Thyroid gland (tissue), 4 donors: Measurements from ENCODE around the gene COG6. TPM values are rescaled to one million over a fixed set of nuclear protein-coding genes. Genes with fewer than 3 reads are reported as not detected.

Source experiments
- DNase-seq, 2 donors: peaks; one replicate each; pipeline ENCODE4 v3.0.0-alpha.2; 2019
- H3K27ac ChIP-seq, 3 donors: fragments of 200-600 bp; sonication (generic); 1 replicate in 2 of 3; 2 replicates in 1 of 3; pipeline ENCODE4 v1.5.1; 2016 to 2019; ENCODE audit warnings: mild to moderate bottlenecking in 1 of 3, moderate library complexity in 1 of 3
- H3K27me3 ChIP-seq: fragments of 200-600 bp; sonication (generic); one replicate; pipeline ENCODE4 v1.5.1; 2019
- H3K36me3 ChIP-seq, 2 donors: fragments of 200-600 bp; sonication (generic); one replicate each; pipeline ENCODE4 v1.5.1; 2016 to 2019
- H3K4me1 ChIP-seq, 2 donors: fragments of 200-600 bp; sonication (generic); one replicate each; pipeline ENCODE4 v1.5.1; 2017 to 2019
- H3K4me3 ChIP-seq, 3 donors: fragments of 200-600 bp; sonication (generic); replicated peaks in 1 of 3; 1 replicate in 2 of 3; 2 replicates in 1 of 3; pipeline ENCODE4 v1.5.1; 2016; ENCODE audit warnings: mild to moderate bottlenecking in 1 of 3
- H3K9me3 ChIP-seq: fragments of 200-600 bp; sonication (generic); one replicate; pipeline ENCODE4 v1.5.1; 2017
- POLR2A ChIP-seq, 2 donors: fragments of 450-650 bp; IDR thresholded peaks; one replicate each; pipeline ENCODE4 v1.6.1; 2017; ENCODE audit warnings: antibody characterized with exemption in 2 of 2, mild to moderate bottlenecking in 2 of 2, moderate library complexity in 1 of 2
- WGBS, 2 donors: methylation state at CpG; one replicate each; pipeline ENCODE4 v1.1.5; 2017; 5-methylcytosine and 5-hydroxymethylcytosine counted together
- intact Hi-C: fragments of 100-400 bp; cut with DNase I; formaldehyde crosslinking; loops from one replicate; pipeline ENCODE4 v1.15.1; 2023
- total RNA-seq, 4 donors: library from RNA; depleted of rRNA; stranded (reverse); fragments of >200 nt; gene quantifications; one replicate each; pipeline ENCODE4 v1.2.3, GENCODE V29; 2016
- TF ChIP-seq, protein P1 (sequence below), 6 experiments: fragments of 200-600 bp in 3 of 6; fragments of 450-650 bp in 3 of 6; sonication (generic) in 3 of 6; IDR thresholded peaks; one replicate each; pipeline ENCODE4 v1.5.1; 2016 to 2019; ENCODE audit warnings: antibody characterized with exemption in 6 of 6, mild to moderate bottlenecking in 2 of 6, inconsistent platforms in 1 of 6, moderate library complexity in 1 of 6

COG6 gene
- total RNA-seq, 4 donors from 2014 or later = 29.0 to 77.3 (median 38.4) TPM

DNA sequence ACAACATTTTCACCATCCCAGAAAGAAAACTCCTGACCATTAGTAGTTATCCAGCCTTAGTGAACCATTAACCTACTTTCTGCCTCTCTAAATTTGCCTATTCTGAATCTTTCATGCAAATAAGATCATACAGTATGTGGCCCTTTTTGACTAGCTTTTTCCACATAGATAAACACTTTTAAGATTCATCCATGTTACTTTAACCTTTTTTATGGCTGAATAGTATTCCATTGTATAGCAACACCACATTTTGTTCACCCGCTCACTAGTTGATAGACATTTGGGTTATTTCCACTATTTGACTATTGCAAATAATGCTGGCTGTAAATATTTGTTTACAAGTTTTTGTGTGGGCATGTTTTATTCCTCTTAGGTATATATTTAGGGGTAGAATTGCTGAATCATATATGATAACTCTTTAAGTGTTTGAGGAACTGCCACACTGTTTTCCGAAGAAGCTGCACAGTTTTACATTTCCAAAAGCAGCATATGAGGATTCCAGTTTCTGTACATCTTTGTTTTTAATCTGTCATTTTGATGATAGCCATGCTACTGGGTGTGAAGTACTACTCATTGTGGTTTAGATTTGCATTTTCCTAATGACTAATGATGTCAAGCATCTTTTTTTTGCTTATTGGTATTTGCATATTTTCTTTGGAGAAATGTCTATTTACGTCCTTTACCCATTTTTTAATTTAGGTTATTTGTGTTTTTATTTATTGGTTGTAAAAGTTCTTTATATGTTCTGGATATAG lies 17.1 kb downstream of the COG6 start:
- Histone ChIP-seq H3K27ac (no peak overlapping the region), H3K36me3 (no peaks in the 10 kb centered on the region), H3K27me3 (no peaks in the 10 kb centered on the region), H3K9me3 (no peaks in the 10 kb centered on the region), H3K4me1 (no peaks in the 10 kb centered on the region), H3K4me3 (no peak overlapping the region)
- TF ChIP-seq POLR2A (IDR thresholded peaks at IDR 0.05) = no peak
- TF ChIP-seq, protein P1, sequence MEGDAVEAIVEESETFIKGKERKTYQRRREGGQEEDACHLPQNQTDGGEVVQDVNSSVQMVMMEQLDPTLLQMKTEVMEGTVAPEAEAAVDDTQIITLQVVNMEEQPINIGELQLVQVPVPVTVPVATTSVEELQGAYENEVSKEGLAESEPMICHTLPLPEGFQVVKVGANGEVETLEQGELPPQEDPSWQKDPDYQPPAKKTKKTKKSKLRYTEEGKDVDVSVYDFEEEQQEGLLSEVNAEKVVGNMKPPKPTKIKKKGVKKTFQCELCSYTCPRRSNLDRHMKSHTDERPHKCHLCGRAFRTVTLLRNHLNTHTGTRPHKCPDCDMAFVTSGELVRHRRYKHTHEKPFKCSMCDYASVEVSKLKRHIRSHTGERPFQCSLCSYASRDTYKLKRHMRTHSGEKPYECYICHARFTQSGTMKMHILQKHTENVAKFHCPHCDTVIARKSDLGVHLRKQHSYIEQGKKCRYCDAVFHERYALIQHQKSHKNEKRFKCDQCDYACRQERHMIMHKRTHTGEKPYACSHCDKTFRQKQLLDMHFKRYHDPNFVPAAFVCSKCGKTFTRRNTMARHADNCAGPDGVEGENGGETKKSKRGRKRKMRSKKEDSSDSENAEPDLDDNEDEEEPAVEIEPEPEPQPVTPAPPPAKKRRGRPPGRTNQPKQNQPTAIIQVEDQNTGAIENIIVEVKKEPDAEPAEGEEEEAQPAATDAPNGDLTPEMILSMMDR (IDR thresholded peaks at IDR 0.05) = no peak
- intact Hi-C loops = no loop called here
- DNase-seq = no peak
- 96 to 99% methylated on average over 3 of the region's 3 CpGs for WGBS, 2 donors

DNA sequence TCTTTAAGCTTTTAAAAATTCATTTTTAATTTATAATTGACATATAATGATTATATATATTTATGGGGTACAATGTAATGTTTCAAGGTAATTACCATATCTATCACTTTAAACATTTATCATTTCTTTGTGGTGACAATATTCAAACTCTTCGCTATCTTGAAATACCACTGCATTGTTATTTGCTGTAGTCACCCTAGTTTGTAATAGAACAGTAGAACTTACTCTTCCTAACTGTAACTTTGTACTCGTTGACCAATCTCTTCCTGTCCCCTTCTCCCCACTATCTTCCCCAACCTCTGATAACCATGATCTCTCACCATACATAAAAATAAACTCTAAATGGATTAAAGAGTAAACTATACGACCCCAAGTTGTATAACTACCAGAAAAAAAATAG lies 20.4 kb downstream of the COG6 start:
- H3K4me3 ChIP-seq = no peak overlapping the region
- no peaks in the 10 kb centered on the region for H3K27me3 ChIP-seq
- H3K9me3 ChIP-seq = no peaks in the 10 kb centered on the region
- DNase-seq = no peak
- no peak for TF ChIP-seq POLR2A (IDR thresholded peaks at IDR 0.05)
- TF ChIP-seq, protein P1 (IDR thresholded peaks at IDR 0.05) = no peak
- H3K4me1 ChIP-seq = no peaks in the 10 kb centered on the region
- intact Hi-C loops = no loop called here
- no peak overlapping the region for H3K27ac ChIP-seq
- 76 to 80% methylated on average over 3 of the region's 3 CpGs for WGBS, 2 donors
- peaks cover 6 to 7% of the 10 kb centered on the region in 2 donors for H3K36me3 ChIP-seq

- H3K36me3 ChIP-seq = peaks cover 6 to 7% of the 10 kb centered on the region in 2 donors
- 98 to 99% methylated on average over 1 of the region's 1 CpG for WGBS, 2 donors
- no peaks in the 10 kb centered on the region for H3K27me3 ChIP-seq
- no peaks in the 10 kb centered on the region for H3K4me1 ChIP-seq
- no peak overlapping the region for H3K4me3 ChIP-seq
- intact Hi-C loops = no loop called here
- DNase-seq = peak in 1 of 2 donors; percentile 9
- TF ChIP-seq, protein P1 (IDR thresholded peaks at IDR 0.05) = peak in 3 of 6 experiments; percentile 45 to 47 (median 46)
- no peak for TF ChIP-seq POLR2A (IDR thresholded peaks at IDR 0.05)
- no peak overlapping the region for H3K27ac ChIP-seq
- no peaks in the 10 kb centered on the region for H3K9me3 ChIP-seq
These were observed 20.9 kb downstream of the COG6 start for GRCh38 chr13:39676315-39676876.

- Histone ChIP-seq H3K4me3 (no peak overlapping the region), H3K36me3 (peaks cover 6 to 7% of the 10 kb centered on the region in 2 donors), H3K4me1 (no peaks in the 10 kb centered on the region), H3K27me3 (no peaks in the 10 kb centered on the region), H3K9me3 (no peaks in the 10 kb centered on the region), H3K27ac (no peak overlapping the region)
- TF ChIP-seq, protein P1 (IDR thresholded peaks at IDR 0.05) = no peak
- TF ChIP-seq POLR2A (IDR thresholded peaks at IDR 0.05) = no peak
- no peak for DNase-seq
- 70 to 73% methylated on average over 2 of the region's 2 CpGs for WGBS, 2 donors
- intact Hi-C loops = loop anchor here (10.0 kb wide), 1 partner anchor 1002 kb away; no protein-coding TSS in a partner anchor
These were observed 26.8 kb downstream of the COG6 start for GRCh38 chr13:39682310-39682709.

DNA sequence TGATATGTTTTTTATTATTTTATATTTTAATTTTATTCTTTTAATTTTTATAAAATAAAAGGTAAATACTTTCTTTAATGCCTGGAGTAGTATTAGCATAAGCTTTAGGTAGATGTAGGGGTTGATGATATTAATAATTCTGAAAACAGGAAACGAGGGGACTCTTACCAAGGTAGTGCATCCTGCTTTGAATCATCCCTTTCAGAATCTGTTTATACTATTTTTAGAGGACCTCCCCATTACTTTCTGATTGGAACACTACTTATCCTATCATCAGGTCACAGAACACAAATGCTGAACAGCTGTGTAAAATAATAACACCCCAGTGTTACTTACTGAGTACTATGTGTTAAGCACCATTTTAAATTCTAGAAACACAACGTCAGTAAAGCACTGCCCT lies 27.3 kb downstream of the COG6 start:
- no peak for DNase-seq
- Histone ChIP-seq H3K4me1 (no peaks in the 10 kb centered on the region), H3K27me3 (no peaks in the 10 kb centered on the region), H3K36me3 (peaks cover 6 to 7% of the 10 kb centered on the region in 2 donors), H3K4me3 (no peak overlapping the region), H3K9me3 (no peaks in the 10 kb centered on the region), H3K27ac (no peak overlapping the region)
- 75 to 84% methylated on average over 2 of the region's 2 CpGs for WGBS, 2 donors
- no peak for TF ChIP-seq POLR2A (IDR thresholded peaks at IDR 0.05)
- TF ChIP-seq, protein P1 (IDR thresholded peaks at IDR 0.05) = no peak
- intact Hi-C loops = loop anchor here (10.0 kb wide), 1 partner anchor 1002 kb away; no protein-coding TSS in a partner anchor
